ENCODE measurements around the gene SAMD4B.

DNA sequence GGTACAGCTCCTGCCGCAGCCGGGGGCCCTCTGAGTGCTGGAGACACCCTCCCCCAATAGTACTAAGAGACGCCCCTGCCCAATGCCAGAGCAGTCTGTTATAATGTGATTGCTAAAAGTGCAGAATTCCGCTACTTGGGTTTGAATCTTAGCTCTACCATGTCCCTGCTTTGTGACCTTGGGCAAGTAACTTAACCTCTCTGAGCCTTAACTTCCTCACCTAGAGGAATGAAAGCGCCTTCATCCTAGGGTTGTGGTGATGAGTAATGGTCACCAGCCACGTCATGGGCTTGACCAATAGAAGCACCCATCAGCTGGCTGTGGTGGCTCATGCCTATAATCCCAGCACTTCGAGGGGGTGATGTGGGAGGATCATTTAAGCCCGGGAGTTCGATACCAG, 76.8 kb downstream of the SAMD4B start:
- TF ChIP-seq, protein P1, sequence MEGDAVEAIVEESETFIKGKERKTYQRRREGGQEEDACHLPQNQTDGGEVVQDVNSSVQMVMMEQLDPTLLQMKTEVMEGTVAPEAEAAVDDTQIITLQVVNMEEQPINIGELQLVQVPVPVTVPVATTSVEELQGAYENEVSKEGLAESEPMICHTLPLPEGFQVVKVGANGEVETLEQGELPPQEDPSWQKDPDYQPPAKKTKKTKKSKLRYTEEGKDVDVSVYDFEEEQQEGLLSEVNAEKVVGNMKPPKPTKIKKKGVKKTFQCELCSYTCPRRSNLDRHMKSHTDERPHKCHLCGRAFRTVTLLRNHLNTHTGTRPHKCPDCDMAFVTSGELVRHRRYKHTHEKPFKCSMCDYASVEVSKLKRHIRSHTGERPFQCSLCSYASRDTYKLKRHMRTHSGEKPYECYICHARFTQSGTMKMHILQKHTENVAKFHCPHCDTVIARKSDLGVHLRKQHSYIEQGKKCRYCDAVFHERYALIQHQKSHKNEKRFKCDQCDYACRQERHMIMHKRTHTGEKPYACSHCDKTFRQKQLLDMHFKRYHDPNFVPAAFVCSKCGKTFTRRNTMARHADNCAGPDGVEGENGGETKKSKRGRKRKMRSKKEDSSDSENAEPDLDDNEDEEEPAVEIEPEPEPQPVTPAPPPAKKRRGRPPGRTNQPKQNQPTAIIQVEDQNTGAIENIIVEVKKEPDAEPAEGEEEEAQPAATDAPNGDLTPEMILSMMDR (conservative IDR thresholded peaks at IDR 0.05): no peak
- TF ChIP-seq EZH2 (IDR thresholded peaks at IDR 0.05; ENCODE audit: low read depth): no peak
